ENCODE measurements around the gene EEIG1. TPM values are rescaled to one million over a fixed set of nuclear protein-coding genes. Genes with fewer than 3 reads are reported as not detected.
A peak's percentile ranks its signal among the peaks of the same experiment; 100 is the strongest.

Gene EEIG1
- total and polyA plus RNA-seq, 2 of the 4 experiments (the other 2 are of a cell fraction): 1.1 to 23.2 TPM

DNA sequence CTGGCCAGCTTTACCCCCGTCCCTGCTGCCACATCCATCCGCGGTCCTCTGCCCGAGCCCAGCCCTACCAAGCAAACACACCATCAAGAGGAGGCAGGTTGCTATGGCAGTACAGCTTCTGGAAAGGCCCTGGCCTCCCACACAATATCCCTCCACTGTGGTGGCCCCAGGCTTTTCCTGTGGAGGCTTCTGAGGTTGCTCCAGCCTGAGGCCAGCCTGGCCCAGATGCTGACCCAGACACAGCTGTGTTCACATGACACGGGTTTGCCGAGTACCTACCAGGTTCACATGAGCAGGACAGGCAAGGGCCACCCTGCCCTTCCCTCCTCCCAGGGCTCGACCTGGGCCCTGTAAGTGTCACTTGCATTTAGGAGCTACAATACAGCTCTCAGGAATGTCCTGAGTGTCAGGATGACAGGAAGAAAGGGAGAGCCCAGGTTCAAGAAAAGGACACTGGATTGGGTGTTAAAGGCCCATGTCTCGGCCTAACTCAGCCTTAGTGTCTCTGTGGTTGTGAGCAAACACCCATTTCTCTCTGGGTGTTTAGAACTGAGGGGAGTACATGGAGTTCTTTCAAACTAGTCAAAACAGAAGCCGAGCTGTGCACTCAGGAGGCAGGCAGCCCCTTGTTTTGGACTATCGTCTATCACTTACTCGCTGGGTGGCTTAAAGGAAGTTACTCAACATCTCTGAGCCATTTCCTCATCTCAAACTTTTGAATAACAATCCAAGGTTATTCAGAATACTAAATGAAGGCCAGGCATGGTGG lies 46.2 kb upstream of the EEIG1 start:
- Histone ChIP-seq H3K4me1 (ENCODE audit: control insufficient read depth, insufficient read depth, low read length) (peaks cover 4% of the 10 kb centered on the region; the same call in 1 of the 2 replicates), H2BK15ac (ENCODE audit: low read depth, low read length) (no peak overlapping the region), H2BK20ac (ENCODE audit: low read depth, low read length) (no peak overlapping the region), H2BK5ac (ENCODE audit: low read depth, low read length, poor library complexity, severe bottlenecking) (no peak overlapping the region), H3K36me3 (ENCODE audit: control insufficient read depth, insufficient read depth, low read length) (no peaks in the 10 kb centered on the region), H3K9ac (ENCODE audit: low read depth, low read length) (peak overlapping the region; percentile 18; the same call in 1 of the 2 replicates), H4K8ac (ENCODE audit: low read depth in 2 of 2, low read length in 2 of 2) (peak overlapping the region in 1 of 2 experiments; percentile 59; a peak in 1 of 4 replicates), H3K9me1 (ENCODE audit: insufficient read depth, low read length) (0 out of 2 replicates have a peak, but pooled peaks cover 2% of the 10 kb centered on the region), H3K23ac (ENCODE audit: low read depth, low read length) (no peak overlapping the region), H3K4me2 (ENCODE audit: low read depth, low read length) (no peak overlapping the region), H3K4me3 (ENCODE audit: insufficient read depth, low read depth, low read length) (no peak overlapping the region), H2AK5ac (ENCODE audit: low read depth, low read length) (no peak overlapping the region), H3K9me3 (ENCODE audit: control insufficient read depth, insufficient read depth, low read length) (no peaks in the 10 kb centered on the region), H2BK120ac (ENCODE audit: low read depth, low read length) (no peak overlapping the region), H4K20me1 (ENCODE audit: insufficient read depth, low read length) (no peaks in the 10 kb centered on the region), H3K56ac (ENCODE audit: extremely low read depth, insufficient read depth, low read length) (no peak overlapping the region), H3K27ac (ENCODE audit: insufficient read depth, low read length) (no peak overlapping the region), H3K4ac (ENCODE audit: low read depth, low read length) (peak overlapping the region; percentile 13; the same call in 1 of the 2 replicates), H3K79me1 (ENCODE audit: low read depth in 1 of 2, low read length in 2 of 2) (no peaks in the 10 kb centered on the region), H4K91ac (ENCODE audit: insufficient read depth, low read depth, low read length) (no peak overlapping the region), H2AFZ (replicated peaks; ENCODE audit: low read length, poor library complexity) (peak overlapping the region; percentile 63), H2AK9ac (replicated peaks; ENCODE audit: low read depth, low read length, poor library complexity) (peak overlapping the region; percentile 51), H3K18ac (ENCODE audit: low read depth, low read length) (no peak overlapping the region), H4K5ac (ENCODE audit: low read depth, low read length) (no peak overlapping the region), H3K27me3 (ENCODE audit: control insufficient read depth, insufficient read depth, low read length) (no peaks in the 10 kb centered on the region), H3K14ac (replicated peaks; ENCODE audit: low read depth, low read length) (0 out of 2 replicates have a peak overlapping the region, but pooled peaks have one; percentile 14)
- dilution Hi-C loops (cut with HindIII; ENCODE audit: low sequenced_read_pairs, unreplicated experiment) (no loop called here), in situ Hi-C loops (cut with MboI; ENCODE audit: low sequenced_read_pairs) (no loop called here), intact Hi-C loops (cut with micrococcal nuclease) (no loop called here)
- POLR2A ChIA-PET (ENCODE audit: unreplicated experiment): no interaction called here
- no peak for DNase-seq
- CTCF ChIA-PET: interaction anchor here (0.7 kb wide), 1 partner anchor 14 kb away, joined by 3 read pairs; no protein-coding TSS in a partner anchor
- no TSS peak for BruUV-seq (replicated peaks)
- TF ChIP-seq CEBPB (IDR thresholded peaks at IDR 0.05; ENCODE audit: low read depth, low read length) (peak; percentile 41; the same call in 1 of the 2 replicates), BHLHE40 (IDR thresholded peaks at IDR 0.05; ENCODE audit: low read depth, low read length) (no peak), POLR2A (IDR thresholded peaks at IDR 0.05; ENCODE audit: low read depth, low read length) (no peak)
- peak; percentile 35 for ATAC-seq (ENCODE audit: low read depth)
- no CpG with 5 or more reads among the region's 11 CpGs for WGBS, 2 experiments (ENCODE audit: extremely low coverage in 2 of 2, insufficient read length in 1 of 2)
